Hepatocyte (in vitro differentiated cells): Measurements from ENCODE around the gene KPNB1. TPM values are rescaled to one million over a fixed set of nuclear protein-coding genes. Genes with fewer than 3 reads are reported as not detected.

Experiments
- DNase-seq: peaks from one replicate; pipeline ENCODE4 v3.0.0-alpha.2; 2016; ENCODE audit warnings: low spot score
- H2AFZ ChIP-seq: fragments of 200-600 bp; sonication (generic); 2 replicates; pipeline ENCODE4 v1.6.0; 2016; ENCODE audit warnings: antibody characterized with exemption, mild to moderate bottlenecking
- H3K27ac ChIP-seq: fragments of 200-600 bp; sonication (generic); 2 replicates; pipeline ENCODE4 v1.5.1; 2016; ENCODE audit warnings: mild to moderate bottlenecking
- H3K27me3 ChIP-seq: fragments of 200-600 bp; sonication (generic); 2 replicates; pipeline ENCODE4 v1.6.1; 2016
- H3K36me3 ChIP-seq: fragments of 200-600 bp; sonication (generic); replicated peaks from 2 replicates; pipeline ENCODE4 v1.5.1; 2016; ENCODE audit warnings: low read depth; ENCODE audit not compliant: insufficient read depth
- H3K4me1 ChIP-seq: fragments of 200-600 bp; sonication (generic); 2 replicates; pipeline ENCODE4 v1.5.1; 2016; ENCODE audit warnings: mild to moderate bottlenecking, moderate library complexity; ENCODE audit not compliant: insufficient read depth
- H3K4me2 ChIP-seq: fragments of 200-600 bp; sonication (generic); 2 replicates; pipeline ENCODE4 v1.6.0; 2016
- H3K4me3 ChIP-seq: fragments of 200-600 bp; sonication (generic); 2 replicates; pipeline ENCODE4 v1.5.1; 2016; ENCODE audit warnings: mild to moderate bottlenecking
- H3K79me2 ChIP-seq: fragments of 200-600 bp; sonication (generic); 2 replicates; pipeline ENCODE4 v1.6.0; 2017; ENCODE audit warnings: mild to moderate bottlenecking
- H3K9me2 ChIP-seq: fragments of 200-600 bp; sonication (generic); replicated peaks from 2 replicates; pipeline ENCODE4 v1.6.0; 2017; ENCODE audit warnings: mild to moderate bottlenecking; ENCODE audit not compliant: insufficient read depth
- H3K9me3 ChIP-seq: fragments of 200-600 bp; sonication (generic); 2 replicates; pipeline ENCODE4 v1.5.1; 2016; ENCODE audit warnings: low read depth, mild to moderate bottlenecking
- H4K20me1 ChIP-seq: fragments of 200-600 bp; sonication (generic); 2 replicates; pipeline ENCODE4 v1.6.0; 2016; ENCODE audit warnings: mild to moderate bottlenecking; ENCODE audit not compliant: insufficient read depth, poor library complexity, severe bottlenecking
- EZH2 ChIP-seq: fragments of 200-600 bp; sonication (generic); IDR thresholded peaks from 2 replicates; pipeline ENCODE4 v1.6.1; 2016; ENCODE audit warnings: antibody characterized with exemption, mild to moderate bottlenecking, borderline replicate concordance
- EZH2phosphoT487 ChIP-seq: fragments of 200-600 bp; sonication (generic); IDR thresholded peaks from one replicate; pipeline ENCODE4 v1.6.1; 2018; ENCODE audit warnings: antibody characterized with exemption, mild to moderate bottlenecking, low read depth, moderate library complexity; ENCODE audit not compliant: unreplicated experiment, severe bottlenecking
- WGBS: methylation state at CpG from one replicate; pipeline ENCODE4 v1.1.6; 2016; ENCODE audit warnings: low lambda C conversion rate; ENCODE audit errors: missing lambda C conversion rate; 5-methylcytosine and 5-hydroxymethylcytosine counted together
- polyA plus RNA-seq: library from polyadenylated mRNA; unstranded; fragments of >200 nt; fragmentation: Nextera tagmentation; extraction: Ambion mirVana; gene quantifications from 2 replicates; pipeline ENCODE4 v1.2.1, GENCODE V29; 2016
- total RNA-seq: library from RNA; depleted of rRNA; stranded (reverse); fragments of >200 nt; gene quantifications from 2 replicates; pipeline ENCODE4 v1.2.3, GENCODE V29; 2014
- TF ChIP-seq, protein P1 (sequence below): fragments of 200-600 bp; sonication (generic); IDR thresholded peaks from 2 replicates; pipeline ENCODE4 v1.5.1; 2016; ENCODE audit warnings: antibody characterized with exemption, mild to moderate bottlenecking; ENCODE audit not compliant: poor library complexity

KPNB1 gene
- total and polyA plus RNA-seq, 2 experiments from 2014 or later: 59.5 to 194 TPM

DNA sequence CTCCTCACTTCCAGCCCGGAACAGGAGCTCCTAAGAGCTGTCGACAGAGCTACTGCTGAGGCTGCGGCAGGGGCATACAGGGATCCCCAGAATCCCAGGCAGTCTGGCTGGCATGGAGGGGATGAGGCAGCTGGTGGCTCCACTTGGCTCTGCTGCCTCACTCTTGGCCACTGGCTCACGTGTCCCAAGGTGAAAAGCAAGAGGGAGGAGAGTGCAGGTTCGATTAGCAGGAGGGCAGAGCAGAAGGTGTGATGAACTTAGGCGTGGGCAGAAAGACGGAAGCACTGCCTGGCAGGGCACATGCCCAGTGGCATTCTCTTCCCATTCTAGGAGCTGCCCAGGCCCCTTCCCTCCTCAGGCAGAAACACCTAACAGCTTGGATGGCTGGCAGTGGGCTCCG is 72.0 kb downstream of the KPNB1 start:
- H3K4me1 ChIP-seq: no peaks in the 10 kb centered on the region
- no peaks in the 10 kb centered on the region for H3K79me2 ChIP-seq
- no peaks in the 10 kb centered on the region for H3K9me3 ChIP-seq
- WGBS: 70% methylated on average over 8 of the region's 8 CpGs
- TF ChIP-seq, protein P1, sequence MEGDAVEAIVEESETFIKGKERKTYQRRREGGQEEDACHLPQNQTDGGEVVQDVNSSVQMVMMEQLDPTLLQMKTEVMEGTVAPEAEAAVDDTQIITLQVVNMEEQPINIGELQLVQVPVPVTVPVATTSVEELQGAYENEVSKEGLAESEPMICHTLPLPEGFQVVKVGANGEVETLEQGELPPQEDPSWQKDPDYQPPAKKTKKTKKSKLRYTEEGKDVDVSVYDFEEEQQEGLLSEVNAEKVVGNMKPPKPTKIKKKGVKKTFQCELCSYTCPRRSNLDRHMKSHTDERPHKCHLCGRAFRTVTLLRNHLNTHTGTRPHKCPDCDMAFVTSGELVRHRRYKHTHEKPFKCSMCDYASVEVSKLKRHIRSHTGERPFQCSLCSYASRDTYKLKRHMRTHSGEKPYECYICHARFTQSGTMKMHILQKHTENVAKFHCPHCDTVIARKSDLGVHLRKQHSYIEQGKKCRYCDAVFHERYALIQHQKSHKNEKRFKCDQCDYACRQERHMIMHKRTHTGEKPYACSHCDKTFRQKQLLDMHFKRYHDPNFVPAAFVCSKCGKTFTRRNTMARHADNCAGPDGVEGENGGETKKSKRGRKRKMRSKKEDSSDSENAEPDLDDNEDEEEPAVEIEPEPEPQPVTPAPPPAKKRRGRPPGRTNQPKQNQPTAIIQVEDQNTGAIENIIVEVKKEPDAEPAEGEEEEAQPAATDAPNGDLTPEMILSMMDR: no peak
- TF ChIP-seq EZH2phosphoT487: no peak
- H3K9me2 ChIP-seq: no peaks in the 10 kb centered on the region
- DNase-seq: no peak
- peaks cover 62% of the 10 kb centered on the region for H3K27me3 ChIP-seq
- no peaks in the 10 kb centered on the region for H3K36me3 ChIP-seq
- H4K20me1 ChIP-seq: no peaks in the 10 kb centered on the region
- no peak overlapping the region for H3K4me2 ChIP-seq
- no peak overlapping the region for H2AFZ ChIP-seq
- no peak overlapping the region for H3K4me3 ChIP-seq
- no peak overlapping the region for H3K27ac ChIP-seq

DNA sequence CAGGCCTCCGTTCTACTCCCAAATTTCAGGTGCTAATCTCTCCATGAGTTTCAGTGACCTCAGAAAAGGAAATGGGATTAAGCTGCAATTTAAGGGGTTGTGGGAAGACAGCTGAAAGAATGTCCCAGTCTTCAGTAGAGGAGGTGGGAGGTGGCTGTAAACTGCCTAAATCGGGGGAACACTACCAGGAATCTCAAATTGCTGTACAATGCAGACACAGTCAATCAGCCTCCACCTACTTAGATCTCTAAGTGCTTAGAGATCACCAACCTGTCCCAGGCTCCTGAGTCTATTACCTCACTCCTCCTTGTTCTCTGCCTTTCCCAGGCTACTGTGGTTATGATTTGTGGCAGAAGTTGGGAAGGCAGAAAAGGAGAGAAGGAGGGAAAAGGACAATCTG is 75.0 kb downstream of the KPNB1 start:
- H4K20me1 ChIP-seq: no peaks in the 10 kb centered on the region
- no peaks in the 10 kb centered on the region for H3K4me1 ChIP-seq
- peaks cover 54% of the 10 kb centered on the region for H3K27me3 ChIP-seq
- no peaks in the 10 kb centered on the region for H3K79me2 ChIP-seq
- 45% methylated on average over 2 of the region's 2 CpGs for WGBS
- no peak for DNase-seq
- no peaks in the 10 kb centered on the region for H3K36me3 ChIP-seq
- no peak overlapping the region for H3K4me3 ChIP-seq
- H2AFZ ChIP-seq: no peak overlapping the region
- no peaks in the 10 kb centered on the region for H3K9me2 ChIP-seq
- no peaks in the 10 kb centered on the region for H3K9me3 ChIP-seq
- TF ChIP-seq, protein P1: no peak
- no peak for TF ChIP-seq EZH2
- TF ChIP-seq EZH2phosphoT487: no peak
- no peak overlapping the region for H3K4me2 ChIP-seq
- no peak overlapping the region for H3K27ac ChIP-seq

GRCh38 chr17:47725446-47726111 is 75.9 kb downstream of the KPNB1 start:
- no peak for DNase-seq
- Histone ChIP-seq H4K20me1 (no peaks in the 10 kb centered on the region), H3K4me1 (no peaks in the 10 kb centered on the region), H3K9me3 (no peaks in the 10 kb centered on the region), H3K4me3 (no peak overlapping the region), H2AFZ (no peak overlapping the region), H3K79me2 (no peaks in the 10 kb centered on the region), H3K36me3 (no peaks in the 10 kb centered on the region), H3K27ac (no peak overlapping the region), H3K27me3 (peaks cover 52% of the 10 kb centered on the region), H3K4me2 (no peak overlapping the region), H3K9me2 (no peaks in the 10 kb centered on the region)
- no peak for TF ChIP-seq EZH2phosphoT487
- TF ChIP-seq, protein P1: no peak
- TF ChIP-seq EZH2: no peak
- WGBS: 83% methylated on average over 9 of the region's 13 CpGs
